HG02759 (cell line): ENCODE measurements around the gene ZNF521.

Experiments
- ATAC-seq: cut with Tn5 transposase; IDR thresholded peaks from one replicate; pipeline ENCODE4 v1.9.1; 2021; ENCODE audit warnings: mild to moderate bottlenecking, moderate library complexity; ENCODE audit not compliant: unreplicated experiment

Gene ZNF521

GRCh38 chr18:25340762-25341161, 11.2 kb downstream of the ZNF521 start:
- no peak for ATAC-seq

GRCh38 chr18:25335676-25336075, 16.3 kb downstream of the ZNF521 start:
- ATAC-seq: no peak

- no peak for ATAC-seq
These were observed 16.9 kb downstream of the ZNF521 start for GRCh38 chr18:25335062-25335461.

- no peak for ATAC-seq
These were observed 17.4 kb downstream of the ZNF521 start for GRCh38 chr18:25334588-25334987.

- no peak for ATAC-seq
These were observed 20.0 kb downstream of the ZNF521 start for GRCh38 chr18:25332002-25332401.

GRCh38 chr18:25329783-25330182, 22.2 kb downstream of the ZNF521 start:
- ATAC-seq: no peak

GRCh38 chr18:25327584-25327983, 24.4 kb downstream of the ZNF521 start:
- no peak for ATAC-seq

GRCh38 chr18:25326361-25326952, 25.5 kb downstream of the ZNF521 start:
- ATAC-seq: no peak

GRCh38 chr18:25322806-25323205, 29.2 kb downstream of the ZNF521 start:
- ATAC-seq: no peak

- ATAC-seq: no peak
These were observed 35.5 kb downstream of the ZNF521 start for GRCh38 chr18:25316381-25317018.

GRCh38 chr18:25314838-25315190, 37.2 kb downstream of the ZNF521 start:
- no peak for ATAC-seq

- ATAC-seq: no peak
These were observed 37.7 kb downstream of the ZNF521 start for GRCh38 chr18:25314151-25314837.

- no peak for ATAC-seq
These were observed 38.7 kb downstream of the ZNF521 start for GRCh38 chr18:25313268-25313667.

GRCh38 chr18:25310045-25310444, 41.9 kb downstream of the ZNF521 start:
- no peak for ATAC-seq

- ATAC-seq: no peak
These were observed 43.6 kb downstream of the ZNF521 start for GRCh38 chr18:25308381-25308780.

- ATAC-seq: no peak
These were observed 44.8 kb downstream of the ZNF521 start for GRCh38 chr18:25307192-25307591.

- no peak for ATAC-seq
These were observed 45.3 kb downstream of the ZNF521 start for GRCh38 chr18:25306671-25307070.

GRCh38 chr18:25305584-25305983, 46.4 kb downstream of the ZNF521 start:
- ATAC-seq: no peak

- no peak for ATAC-seq
These were observed 51.5 kb downstream of the ZNF521 start for GRCh38 chr18:25300492-25300891.

GRCh38 chr18:25299426-25300300, 52.3 kb downstream of the ZNF521 start:
- no peak for ATAC-seq

- ATAC-seq: no peak
These were observed 53.1 kb downstream of the ZNF521 start for GRCh38 chr18:25298853-25299274.
